Naive thymus-derived CD4-positive, alpha-beta T cell (primary cell): ENCODE results near the gene GGTA1. TPM values are rescaled to one million over a fixed set of nuclear protein-coding genes. Genes with fewer than 3 reads are reported as not detected.

ENCODE experiments used
- ATAC-seq: fragments of 150-1000 bp; cut with Tn5 transposase; 2 replicates; pipeline ENCODE4 v1.10.0; 2021; ENCODE audit warnings: mild to moderate bottlenecking, moderate library complexity
- CTCF ChIA-PET: fragments of 350-600 bp; sonication (Branson Sonifier 250); formaldehyde crosslinking; loops from one replicate; lab custom pipeline; 2021; ENCODE audit warnings: antibody characterized with exemption; lab: Charles Lee
- POLR2A ChIA-PET: fragments of 350-600 bp; sonication (Branson Sonifier 250); formaldehyde crosslinking; loops from one replicate; lab custom pipeline; 2021; ENCODE audit warnings: antibody characterized with exemption, inconsistent platforms; lab: Charles Lee
- DNase-seq, 9 donors: peaks; one replicate each; pipeline versions ENCODE4 v3.0.0 to v3.0.0-alpha.2; 2020 to 2022; ENCODE audit warnings: mixed read lengths in 1 of 9
- H3K27ac ChIP-seq: one replicate; pipeline ENCODE4 v1.7.0; 2013; ENCODE audit warnings: mild to moderate bottlenecking, low read depth, low read length, moderate library complexity
- H3K27me3 ChIP-seq, 2 donors: one replicate each; pipeline ENCODE4 v1.7.0; 2013; ENCODE audit warnings: low read length in 2 of 2, mild to moderate bottlenecking in 2 of 2, moderate library complexity in 2 of 2; ENCODE audit not compliant: control insufficient read depth in 2 of 2, insufficient read depth in 2 of 2
- H3K36me3 ChIP-seq, 3 experiments: 1 replicate in 2 of 3; 2 replicates in 1 of 3; pipeline ENCODE4 v1.7.0; 2013; ENCODE audit warnings: low read length in 3 of 3, mild to moderate bottlenecking in 3 of 3, moderate library complexity in 1 of 3; ENCODE audit not compliant: insufficient read depth in 3 of 3, control insufficient read depth in 2 of 3
- H3K4me1 ChIP-seq, 2 donors: one replicate each; pipeline ENCODE4 v1.7.0; 2013; ENCODE audit warnings: low read length in 2 of 2, mild to moderate bottlenecking in 2 of 2, moderate library complexity in 1 of 2; ENCODE audit not compliant: control insufficient read depth in 2 of 2, insufficient read depth in 2 of 2
- H3K4me3 ChIP-seq: 2 replicates; pipeline ENCODE4 v1.7.0; 2013; ENCODE audit warnings: mild to moderate bottlenecking, low read length
- H3K9me3 ChIP-seq, 3 experiments: 1 replicate in 2 of 3; 2 replicates in 1 of 3; pipeline ENCODE4 v1.7.0; 2013; ENCODE audit warnings: low read length in 3 of 3; ENCODE audit not compliant: control insufficient read depth in 2 of 3
- H3K27ac Mint-ChIP-seq, 9 donors: one replicate each; pipeline ENCODE4 v1.8.0; 2020 to 2022; ENCODE audit warnings: mixed read lengths in 9 of 9, mild to moderate bottlenecking in 8 of 9, moderate library complexity in 5 of 9, inconsistent platforms in 2 of 9
- H3K27me3 Mint-ChIP-seq, 5 donors: one replicate each; pipeline ENCODE4 v1.8.0; 2021 to 2022; ENCODE audit warnings: mixed read lengths in 5 of 5, mild to moderate bottlenecking in 1 of 5
- H3K36me3 Mint-ChIP-seq, 5 donors: one replicate each; pipeline ENCODE4 v1.8.0; 2020 to 2022; ENCODE audit warnings: mixed read lengths in 5 of 5, mild to moderate bottlenecking in 3 of 5, inconsistent platforms in 1 of 5
- H3K4me1 Mint-ChIP-seq, 7 donors: one replicate each; pipeline ENCODE4 v1.8.0; 2020 to 2022; ENCODE audit warnings: mixed read lengths in 7 of 7, mild to moderate bottlenecking in 3 of 7, inconsistent platforms in 1 of 7
- H3K4me3 Mint-ChIP-seq, 10 donors: one replicate each; pipeline ENCODE4 v1.8.0; 2020 to 2022; ENCODE audit warnings: mild to moderate bottlenecking in 10 of 10, mixed read lengths in 10 of 10, moderate library complexity in 6 of 10, inconsistent platforms in 2 of 10
- H3K9me3 Mint-ChIP-seq, 11 donors: one replicate each; pipeline ENCODE4 v1.8.0; 2020 to 2022; ENCODE audit warnings: mixed read lengths in 11 of 11, mild to moderate bottlenecking in 4 of 11, inconsistent platforms in 1 of 11, moderate library complexity in 1 of 11
- intact Hi-C, 2 donors: fragments of 100-400 bp; cut with micrococcal nuclease; formaldehyde crosslinking; loops; one replicate each; pipeline ENCODE4 v1.15.1; 2023
- polyA plus RNA-seq, 2 donors: library from polyadenylated mRNA; unstranded; fragments of 300-500 nt; fragmentation: Illumina TruSeq; gene quantifications; one replicate each; pipeline ENCODE4 v1.2.3, GENCODE V29; 2021
- total RNA-seq, 6 experiments: library from RNA in 5 of 6; stranded (reverse) in 5 of 6; gene quantifications; 1 replicate in 5 of 6; 2 replicates in 1 of 6; pipeline ENCODE4 v1.2.3 and lab custom pipeline; 2021 to 2026

Gene GGTA1
- total and polyA plus RNA-seq, 7 experiments from 2014 or later = 1.2 TPM; not detected in 6

DNA sequence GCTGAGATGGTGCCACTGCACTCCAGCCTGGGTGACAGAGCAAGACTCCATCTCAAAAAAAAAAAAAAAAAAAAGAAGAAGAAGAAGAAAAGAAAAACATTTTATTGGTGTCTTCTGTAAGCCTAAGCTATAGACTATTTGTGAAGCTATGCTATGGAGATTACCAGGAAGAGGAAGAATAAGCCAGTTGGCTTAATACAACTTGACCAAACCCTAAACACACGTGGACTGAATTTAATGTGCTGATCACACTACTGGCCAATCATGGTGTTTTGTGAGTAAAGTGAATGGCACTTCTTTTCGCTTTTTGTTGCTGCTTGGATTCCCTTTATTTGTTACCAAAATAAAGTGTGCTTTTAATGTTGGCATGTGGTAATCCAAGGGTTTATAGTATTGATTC, 49.9 kb downstream of the GGTA1 start:
- ChIA-PET CTCF (no interaction called here), POLR2A (no interaction called here)
- Mint-ChIP-seq H3K9me3 (peaks cover 0 to 4% (median 0%) of the 10 kb centered on the region in 11 donors), H3K4me3 (no peak overlapping the region), H3K27me3 (peaks cover 14 to 48% (median 19%) of the 10 kb centered on the region in 5 donors), H3K27ac (no peak overlapping the region), H3K4me1 (peaks cover 3 to 23% (median 11%) of the 10 kb centered on the region in 7 donors), H3K36me3 (no peaks in the 10 kb centered on the region)
- Histone ChIP-seq H3K9me3 (no peaks in the 10 kb centered on the region), H3K27me3 (no peaks in the 10 kb centered on the region), H3K36me3 (no peaks in the 10 kb centered on the region), H3K27ac (no peak overlapping the region), H3K4me3 (no peak overlapping the region), H3K4me1 (no peaks in the 10 kb centered on the region)
- intact Hi-C loops = no loop called here
- no peak for DNase-seq
- no peak for ATAC-seq

DNA sequence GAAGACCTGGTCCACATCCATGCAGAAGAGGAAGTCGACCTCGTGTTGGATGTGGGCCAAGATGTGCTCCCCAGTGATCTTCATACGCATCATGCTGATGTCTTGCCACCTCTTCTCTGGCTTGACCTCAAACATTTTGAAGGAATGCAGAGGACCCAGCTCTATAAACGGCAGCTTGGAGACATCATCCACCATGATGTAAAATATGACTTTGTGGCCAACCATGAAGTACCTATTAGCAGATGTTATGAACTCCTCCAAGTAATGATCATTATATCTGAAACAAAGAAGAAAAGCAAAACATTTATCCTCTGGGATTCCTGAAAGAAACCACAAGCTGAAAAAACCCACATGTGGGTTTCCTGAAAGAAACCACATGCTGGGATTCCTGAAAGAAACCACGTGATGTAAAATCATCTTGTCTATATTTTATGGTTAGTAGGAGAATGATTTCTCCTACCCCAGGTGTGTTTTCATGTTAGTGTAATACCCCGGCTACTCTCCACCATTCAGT, 52.3 kb downstream of the GGTA1 start:
- no peak for DNase-seq
- H3K4me3 Mint-ChIP-seq = no peak overlapping the region
- peaks cover 0 to 4% (median 0%) of the 10 kb centered on the region in 11 donors for H3K9me3 Mint-ChIP-seq
- Histone ChIP-seq H3K9me3 (no peaks in the 10 kb centered on the region), H3K36me3 (no peaks in the 10 kb centered on the region), H3K27ac (no peak overlapping the region), H3K4me1 (no peaks in the 10 kb centered on the region), H3K4me3 (no peak overlapping the region), H3K27me3 (no peaks in the 10 kb centered on the region)
- ATAC-seq = no peak
- H3K36me3 Mint-ChIP-seq = no peaks in the 10 kb centered on the region
- ChIA-PET POLR2A (no interaction called here), CTCF (no interaction called here)
- H3K27ac Mint-ChIP-seq = no peak overlapping the region
- peaks cover 3 to 18% (median 11%) of the 10 kb centered on the region in 7 donors for H3K4me1 Mint-ChIP-seq
- intact Hi-C loops = no loop called here
- H3K27me3 Mint-ChIP-seq = peaks cover 6 to 61% (median 19%) of the 10 kb centered on the region in 5 donors

DNA sequence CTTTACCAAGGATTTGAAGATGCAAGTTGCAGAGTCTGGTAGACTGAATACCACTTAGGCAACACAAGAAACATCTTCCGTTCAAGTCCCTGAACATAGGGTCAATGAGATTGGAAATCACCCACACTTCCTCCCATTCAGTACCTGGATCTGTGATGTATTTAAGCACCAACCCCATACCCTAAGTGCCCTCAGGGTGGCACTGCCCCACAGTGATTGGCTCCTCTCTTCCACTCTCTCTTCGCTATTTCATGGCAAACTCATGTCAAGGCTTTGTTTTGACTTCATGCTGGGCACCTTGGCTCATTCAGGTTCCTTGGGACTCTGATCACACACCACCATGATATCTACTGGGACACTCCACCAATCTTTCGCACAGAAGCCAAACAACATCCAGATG, 53.7 kb downstream of the GGTA1 start:
- ChIA-PET CTCF (no interaction called here), POLR2A (no interaction called here)
- ATAC-seq = no peak

DNA sequence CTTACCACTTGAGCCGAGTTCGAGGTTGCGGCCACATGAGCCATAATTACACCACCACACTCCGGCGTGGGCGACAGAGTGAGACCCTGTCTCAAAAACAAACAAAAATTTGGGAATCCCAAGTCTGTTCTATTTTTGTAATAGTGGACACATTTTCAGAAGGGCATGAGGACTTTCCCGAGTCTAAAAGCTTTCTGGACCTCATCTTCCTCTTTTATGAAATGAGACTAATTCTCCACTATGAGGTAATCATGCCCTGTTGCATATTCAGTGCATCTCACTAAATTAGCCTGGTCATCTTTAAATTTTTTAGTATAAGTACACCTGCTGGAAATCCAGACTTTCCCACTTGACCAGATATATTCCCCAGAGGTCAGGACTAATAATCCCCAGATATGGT, 55.7 kb downstream of the GGTA1 start:
- ATAC-seq (no peak), DNase-seq (no peak)
- no peak overlapping the region for H3K4me3 ChIP-seq
- no peaks in the 10 kb centered on the region for H3K36me3 Mint-ChIP-seq
- CTCF ChIA-PET = no interaction called here
- no peaks in the 10 kb centered on the region for H3K36me3 ChIP-seq
- H3K9me3 Mint-ChIP-seq = peaks cover 0 to 4% (median 0%) of the 10 kb centered on the region in 11 donors
- no peaks in the 10 kb centered on the region for H3K4me1 ChIP-seq
- no peak overlapping the region for H3K4me3 Mint-ChIP-seq
- no peaks in the 10 kb centered on the region for H3K9me3 ChIP-seq
- H3K27me3 ChIP-seq = no peaks in the 10 kb centered on the region
- H3K27ac ChIP-seq = no peak overlapping the region
- intact Hi-C loops = no loop called here
- H3K27me3 Mint-ChIP-seq = peaks cover 6 to 70% (median 18%) of the 10 kb centered on the region in 5 donors
- no peak overlapping the region for H3K27ac Mint-ChIP-seq
- POLR2A ChIA-PET = no interaction called here
- peaks cover 3 to 13% (median 11%) of the 10 kb centered on the region in 7 donors for H3K4me1 Mint-ChIP-seq

More for the DNA sequence above, 53.7 kb downstream of the GGTA1 start:
- no peaks in the 10 kb centered on the region for H3K27me3 ChIP-seq
- Mint-ChIP-seq H3K27me3 (peaks cover 6 to 70% (median 19%) of the 10 kb centered on the region in 5 donors), H3K27ac (no peak overlapping the region), H3K4me3 (no peak overlapping the region), H3K4me1 (peaks cover 3 to 13% (median 11%) of the 10 kb centered on the region in 7 donors), H3K36me3 (no peaks in the 10 kb centered on the region), H3K9me3 (peaks cover 0 to 4% (median 0%) of the 10 kb centered on the region in 11 donors)
- no peak overlapping the region for H3K27ac ChIP-seq
- H3K36me3 ChIP-seq = no peaks in the 10 kb centered on the region
- H3K4me1 ChIP-seq = no peaks in the 10 kb centered on the region
- intact Hi-C loops = no loop called here
- no peak for DNase-seq
- H3K4me3 ChIP-seq = no peak overlapping the region
- H3K9me3 ChIP-seq = no peaks in the 10 kb centered on the region

DNA sequence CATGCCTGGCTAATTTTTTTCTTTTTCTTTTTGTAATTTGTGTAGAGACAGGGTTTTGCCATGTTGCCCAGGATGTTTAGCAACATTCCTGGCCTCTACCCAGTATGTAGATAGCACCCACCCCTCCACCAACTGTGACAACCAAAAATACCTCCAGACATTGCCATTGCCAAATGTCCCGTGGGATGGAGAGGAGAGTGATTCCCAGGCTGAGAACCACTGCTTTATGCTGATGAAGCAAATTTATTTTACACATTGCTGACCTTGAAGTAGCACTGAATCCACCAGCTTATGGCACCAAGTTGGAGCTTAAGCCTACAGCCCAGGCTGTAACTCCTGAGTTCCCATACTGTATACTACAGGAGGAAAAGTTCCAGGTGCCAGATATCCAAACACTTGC, 58.5 kb downstream of the GGTA1 start:
- H3K36me3 ChIP-seq = no peaks in the 10 kb centered on the region
- peaks cover 0 to 55% (median under 1%) of the 10 kb centered on the region in 5 donors for H3K27me3 Mint-ChIP-seq
- CTCF ChIA-PET = no interaction called here
- intact Hi-C loops = no loop called here
- H3K27ac ChIP-seq = no peak overlapping the region
- no peaks in the 10 kb centered on the region for H3K9me3 ChIP-seq
- no peaks in the 10 kb centered on the region for H3K27me3 ChIP-seq
- H3K9me3 Mint-ChIP-seq = peaks cover 0 to 2% (median 0%) of the 10 kb centered on the region in 11 donors
- no peak overlapping the region for H3K4me3 ChIP-seq
- POLR2A ChIA-PET = no interaction called here
- no peak overlapping the region for H3K27ac Mint-ChIP-seq
- no peaks in the 10 kb centered on the region for H3K4me1 ChIP-seq
- DNase-seq = no peak
- H3K4me3 Mint-ChIP-seq = no peak overlapping the region
- no peak for ATAC-seq
- no peaks in the 10 kb centered on the region for H3K4me1 Mint-ChIP-seq
- H3K36me3 Mint-ChIP-seq = no peaks in the 10 kb centered on the region

DNA sequence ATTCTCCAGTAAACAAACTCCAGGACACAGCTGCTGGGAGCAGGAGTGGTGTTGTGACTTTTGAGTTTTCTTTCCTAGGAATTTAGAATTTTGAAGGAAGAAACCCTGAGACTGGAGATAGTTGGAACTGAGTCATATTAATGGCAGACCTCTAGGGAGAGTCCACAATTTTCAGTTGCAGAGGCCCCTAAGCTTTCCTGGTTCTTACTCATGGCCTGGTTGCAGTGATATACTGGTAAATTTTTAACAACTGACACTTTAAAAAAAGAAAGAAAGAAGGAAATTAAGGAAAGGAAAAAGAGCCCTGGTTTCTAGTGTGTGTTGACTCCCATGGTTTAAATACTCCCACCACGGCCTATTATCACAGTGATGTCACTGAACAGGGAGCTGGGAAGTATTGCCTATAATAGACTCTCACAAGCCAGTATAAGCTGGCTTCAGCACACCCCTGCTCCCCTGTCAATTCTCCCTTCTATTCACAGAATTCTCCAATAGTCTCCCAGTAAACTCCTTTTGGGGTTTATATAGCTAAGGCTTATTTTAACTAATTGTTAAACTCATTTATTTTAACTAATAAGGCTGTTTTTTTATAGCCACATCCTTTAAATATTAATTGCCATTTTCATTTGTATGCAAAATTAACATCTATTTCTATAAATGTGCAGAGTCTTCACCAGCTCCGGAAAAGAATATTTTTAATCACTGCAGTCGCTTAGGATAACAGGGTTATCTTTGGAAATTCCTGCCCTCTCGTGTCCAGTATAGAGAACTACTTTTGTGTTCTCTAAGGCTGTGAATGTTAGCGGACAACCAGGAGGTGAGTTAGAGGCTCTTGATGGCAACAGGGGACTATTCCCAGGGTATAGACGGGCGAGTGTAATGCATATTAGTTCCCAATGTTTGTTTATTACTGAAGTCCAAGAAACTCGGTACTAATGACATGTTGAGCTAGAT, 59.7 kb downstream of the GGTA1 start:
- H3K4me1 ChIP-seq = no peaks in the 10 kb centered on the region
- POLR2A ChIA-PET = no interaction called here
- ATAC-seq (no peak), DNase-seq (no peak)
- H3K27ac Mint-ChIP-seq = no peak overlapping the region
- no peaks in the 10 kb centered on the region for H3K36me3 Mint-ChIP-seq
- H3K4me1 Mint-ChIP-seq = no peaks in the 10 kb centered on the region
- no peaks in the 10 kb centered on the region for H3K36me3 ChIP-seq
- intact Hi-C loops = no loop called here
- no peak overlapping the region for H3K4me3 Mint-ChIP-seq
- peaks cover 0 to 5% (median 0%) of the 10 kb centered on the region in 11 donors for H3K9me3 Mint-ChIP-seq
- H3K4me3 ChIP-seq = no peak overlapping the region
- peaks cover 0 to 53% (median 10%) of the 10 kb centered on the region in 5 donors for H3K27me3 Mint-ChIP-seq
- H3K27ac ChIP-seq = no peak overlapping the region
- CTCF ChIA-PET = no interaction called here
- H3K9me3 ChIP-seq = no peaks in the 10 kb centered on the region
- H3K27me3 ChIP-seq = no peaks in the 10 kb centered on the region
